ENCODE measurements around the gene AGK.

Gene AGK

DNA sequence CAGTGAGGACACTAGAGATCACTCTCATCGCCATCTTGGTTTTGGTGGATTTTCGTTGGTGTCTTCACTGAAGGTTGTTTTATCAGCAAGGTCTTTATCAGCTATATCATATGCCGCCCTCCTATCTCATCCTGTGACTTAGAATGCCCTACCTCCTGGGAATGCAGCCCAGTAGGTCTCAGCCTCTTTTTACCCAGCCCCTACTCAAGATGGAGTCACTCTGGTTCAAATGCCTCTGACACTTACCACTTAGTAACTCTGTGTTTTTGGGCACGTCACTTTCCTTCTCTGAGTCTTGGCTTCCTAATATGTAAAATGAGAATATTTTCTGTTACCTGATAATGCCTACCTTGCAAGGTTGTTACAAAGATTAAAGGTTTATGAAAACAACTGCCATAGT is 37.7 kb downstream of the AGK start:
- Histone ChIP-seq H3K27ac (ENCODE audit: low read length) (no peak overlapping the region), H3K9ac (ENCODE audit: low read length) (no peak overlapping the region), H2AFZ (ENCODE audit: low read depth, low read length) (no peak overlapping the region), H3K9me3 (ENCODE audit: insufficient read depth, low read length) (no peaks in the 10 kb centered on the region), H4K20me1 (ENCODE audit: insufficient read depth, low read length) (no peaks in the 10 kb centered on the region), H3K4me1 (ENCODE audit: low read length) (no peaks in the 10 kb centered on the region), H3K27me3 (ENCODE audit: low read depth, low read length) (no peaks in the 10 kb centered on the region), H3K4me2 (ENCODE audit: low read length) (no peak overlapping the region), H3K4me3 (ENCODE audit: low read length) (no peak overlapping the region), H3K36me3 (replicated peaks; ENCODE audit: low read depth, low read length) (peaks cover 3% of the 10 kb centered on the region), H3K79me2 (ENCODE audit: low read length) (no peaks in the 10 kb centered on the region)
- no peak for TF ChIP-seq EZH2phosphoT487 (IDR thresholded peaks at IDR 0.05; ENCODE audit: low read depth)
- TF ChIP-seq, protein P1, sequence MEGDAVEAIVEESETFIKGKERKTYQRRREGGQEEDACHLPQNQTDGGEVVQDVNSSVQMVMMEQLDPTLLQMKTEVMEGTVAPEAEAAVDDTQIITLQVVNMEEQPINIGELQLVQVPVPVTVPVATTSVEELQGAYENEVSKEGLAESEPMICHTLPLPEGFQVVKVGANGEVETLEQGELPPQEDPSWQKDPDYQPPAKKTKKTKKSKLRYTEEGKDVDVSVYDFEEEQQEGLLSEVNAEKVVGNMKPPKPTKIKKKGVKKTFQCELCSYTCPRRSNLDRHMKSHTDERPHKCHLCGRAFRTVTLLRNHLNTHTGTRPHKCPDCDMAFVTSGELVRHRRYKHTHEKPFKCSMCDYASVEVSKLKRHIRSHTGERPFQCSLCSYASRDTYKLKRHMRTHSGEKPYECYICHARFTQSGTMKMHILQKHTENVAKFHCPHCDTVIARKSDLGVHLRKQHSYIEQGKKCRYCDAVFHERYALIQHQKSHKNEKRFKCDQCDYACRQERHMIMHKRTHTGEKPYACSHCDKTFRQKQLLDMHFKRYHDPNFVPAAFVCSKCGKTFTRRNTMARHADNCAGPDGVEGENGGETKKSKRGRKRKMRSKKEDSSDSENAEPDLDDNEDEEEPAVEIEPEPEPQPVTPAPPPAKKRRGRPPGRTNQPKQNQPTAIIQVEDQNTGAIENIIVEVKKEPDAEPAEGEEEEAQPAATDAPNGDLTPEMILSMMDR (IDR thresholded peaks at IDR 0.05; ENCODE audit: low read depth, low read length): no peak

DNA sequence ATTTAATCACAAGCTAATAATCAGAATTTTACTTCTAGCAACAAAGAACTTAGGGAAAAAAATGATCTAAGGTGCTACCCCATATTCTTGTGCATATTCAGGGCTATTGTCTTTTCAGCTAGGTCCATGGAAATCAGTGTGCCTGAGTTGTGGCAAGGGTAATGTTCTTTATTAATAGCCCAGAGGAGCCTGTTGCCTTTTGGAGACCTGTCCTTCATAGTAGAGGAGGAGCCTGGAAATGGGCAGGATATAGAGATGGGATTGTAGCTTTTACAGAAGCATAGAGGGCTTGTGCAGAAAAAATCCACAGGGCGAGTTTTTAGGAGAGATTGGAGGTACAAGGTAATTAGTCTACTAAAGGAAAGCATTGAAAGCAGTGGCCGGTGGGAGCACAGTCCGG is 38.9 kb downstream of the AGK start:
- H3K27ac ChIP-seq (ENCODE audit: low read length): no peak overlapping the region
- H3K36me3 ChIP-seq (replicated peaks; ENCODE audit: low read depth, low read length): peaks cover 3% of the 10 kb centered on the region
- no peak for TF ChIP-seq EZH2phosphoT487 (IDR thresholded peaks at IDR 0.05; ENCODE audit: low read depth)
- TF ChIP-seq, protein P1 (IDR thresholded peaks at IDR 0.05; ENCODE audit: low read depth, low read length): no peak
- H3K4me1 ChIP-seq (ENCODE audit: low read length): no peaks in the 10 kb centered on the region
- no peaks in the 10 kb centered on the region for H4K20me1 ChIP-seq (ENCODE audit: insufficient read depth, low read length)
- H2AFZ ChIP-seq (ENCODE audit: low read depth, low read length): no peak overlapping the region
- no peaks in the 10 kb centered on the region for H3K79me2 ChIP-seq (ENCODE audit: low read length)
- H3K27me3 ChIP-seq (ENCODE audit: low read depth, low read length): no peaks in the 10 kb centered on the region
- H3K4me3 ChIP-seq (ENCODE audit: low read length): no peak overlapping the region
- H3K4me2 ChIP-seq (ENCODE audit: low read length): no peak overlapping the region
- no peaks in the 10 kb centered on the region for H3K9me3 ChIP-seq (ENCODE audit: insufficient read depth, low read length)
- no peak overlapping the region for H3K9ac ChIP-seq (ENCODE audit: low read length)

DNA sequence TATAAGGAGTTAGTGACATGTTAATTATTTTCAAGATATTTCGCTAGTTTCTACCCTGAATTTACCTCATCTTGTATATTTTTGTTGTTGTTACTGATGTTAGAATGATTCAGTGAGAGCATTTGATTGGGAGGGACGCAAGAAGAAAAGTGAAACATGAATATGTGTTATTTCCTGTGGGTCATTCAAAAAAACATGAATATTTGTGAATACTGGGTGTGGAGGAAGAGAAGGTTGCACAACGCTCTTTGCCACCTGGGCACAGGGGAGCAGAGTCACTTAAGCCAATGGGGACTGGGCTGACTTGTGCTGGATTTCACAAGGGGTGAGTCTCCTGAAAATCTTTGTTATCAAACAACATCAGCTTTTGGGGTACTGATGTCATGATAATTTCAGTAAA is 39.5 kb downstream of the AGK start:
- TF ChIP-seq, protein P1 (IDR thresholded peaks at IDR 0.05; ENCODE audit: low read depth, low read length): no peak
- no peak for TF ChIP-seq EZH2phosphoT487 (IDR thresholded peaks at IDR 0.05; ENCODE audit: low read depth)
- Histone ChIP-seq H3K4me3 (ENCODE audit: low read length) (no peak overlapping the region), H3K27me3 (ENCODE audit: low read depth, low read length) (no peaks in the 10 kb centered on the region), H3K4me1 (ENCODE audit: low read length) (no peaks in the 10 kb centered on the region), H4K20me1 (ENCODE audit: insufficient read depth, low read length) (no peaks in the 10 kb centered on the region), H3K36me3 (replicated peaks; ENCODE audit: low read depth, low read length) (peaks cover 3% of the 10 kb centered on the region), H3K79me2 (ENCODE audit: low read length) (no peaks in the 10 kb centered on the region), H3K27ac (ENCODE audit: low read length) (no peak overlapping the region), H3K9me3 (ENCODE audit: insufficient read depth, low read length) (no peaks in the 10 kb centered on the region), H3K9ac (ENCODE audit: low read length) (no peak overlapping the region), H3K4me2 (ENCODE audit: low read length) (no peak overlapping the region), H2AFZ (ENCODE audit: low read depth, low read length) (no peak overlapping the region)

DNA sequence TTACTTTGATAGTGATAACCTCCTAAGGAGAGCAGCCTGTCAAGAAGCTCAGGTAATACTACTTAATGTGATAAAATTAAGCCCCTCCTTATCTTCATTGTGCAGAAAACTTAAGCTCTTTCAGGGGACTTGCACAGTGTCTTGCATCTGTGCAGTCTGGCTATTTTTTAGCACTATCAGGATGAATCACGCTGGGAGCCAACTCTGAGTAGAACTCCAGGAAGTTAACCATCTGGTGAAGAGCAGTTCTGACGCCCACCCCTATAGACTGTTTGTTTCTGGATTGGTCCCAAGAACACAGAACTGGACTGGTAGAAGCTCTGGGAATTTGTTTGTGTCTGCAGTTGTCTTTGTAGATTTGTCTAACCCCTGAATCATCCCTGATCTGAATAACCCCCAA is 41.9 kb downstream of the AGK start:
- Histone ChIP-seq H3K4me2 (ENCODE audit: low read length) (no peak overlapping the region), H3K27ac (ENCODE audit: low read length) (no peak overlapping the region), H3K4me1 (ENCODE audit: low read length) (no peaks in the 10 kb centered on the region), H4K20me1 (ENCODE audit: insufficient read depth, low read length) (no peaks in the 10 kb centered on the region), H3K9me3 (ENCODE audit: insufficient read depth, low read length) (no peaks in the 10 kb centered on the region), H3K27me3 (ENCODE audit: low read depth, low read length) (no peaks in the 10 kb centered on the region), H2AFZ (ENCODE audit: low read depth, low read length) (no peak overlapping the region), H3K9ac (ENCODE audit: low read length) (no peak overlapping the region), H3K4me3 (ENCODE audit: low read length) (no peak overlapping the region), H3K36me3 (replicated peaks; ENCODE audit: low read depth, low read length) (peaks cover 3% of the 10 kb centered on the region), H3K79me2 (ENCODE audit: low read length) (no peaks in the 10 kb centered on the region)
- TF ChIP-seq, protein P1 (IDR thresholded peaks at IDR 0.05; ENCODE audit: low read depth, low read length): no peak
- TF ChIP-seq EZH2phosphoT487 (IDR thresholded peaks at IDR 0.05; ENCODE audit: low read depth): no peak

Data from OCI-LY3 (cell line).